ENCODE measurements around the gene COL24A1.
"Not testable (repeated sequence)": the region's sequence is repeated elsewhere in the genome, so short reads cannot be mapped to it uniquely, and the experiment has no call there.

The COL24A1 gene

GRCh38 chr1:85846706-85847105, 309.9 kb downstream of the COL24A1 start:
- no peak for TF ChIP-seq CTCF (IDR thresholded peaks at IDR 0.05; ENCODE audit: low read depth, low read length, missing control alignments)
- no peak for DNase-seq (ENCODE audit: low read depth)
- in situ Hi-C loops (cut with HindIII; ENCODE audit: low sequenced_read_pairs) = no loop called here
- no peak overlapping the region for H3K4me3 ChIP-seq (ENCODE audit: low read depth, low read length)

DNA sequence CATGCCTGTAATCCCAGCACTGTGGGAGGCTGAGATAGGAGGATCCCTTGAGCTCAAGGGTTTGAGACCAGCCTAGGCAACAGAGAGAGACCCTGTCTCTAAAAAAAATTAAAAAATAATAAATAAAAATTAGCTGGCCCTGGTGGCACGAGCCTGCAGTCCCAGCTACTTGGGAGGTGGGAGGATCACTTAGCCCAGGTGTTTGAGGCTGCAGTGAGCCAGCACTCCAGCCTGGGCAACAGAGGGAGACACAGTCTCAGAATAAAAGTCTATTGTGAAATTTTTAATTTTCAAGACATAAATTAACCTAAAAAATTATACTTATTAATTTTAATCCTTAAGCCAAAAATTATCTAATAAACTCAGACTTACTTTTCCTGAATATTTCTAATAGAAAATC, 317.1 kb downstream of the COL24A1 start:
- no peak for DNase-seq (ENCODE audit: low read depth)
- in situ Hi-C loops (cut with HindIII; ENCODE audit: low sequenced_read_pairs) = no loop called here
- H3K4me3 ChIP-seq (ENCODE audit: low read depth, low read length) = no peak overlapping the region
- TF ChIP-seq CTCF (IDR thresholded peaks at IDR 0.05; ENCODE audit: low read depth, low read length, missing control alignments) = no peak

DNA sequence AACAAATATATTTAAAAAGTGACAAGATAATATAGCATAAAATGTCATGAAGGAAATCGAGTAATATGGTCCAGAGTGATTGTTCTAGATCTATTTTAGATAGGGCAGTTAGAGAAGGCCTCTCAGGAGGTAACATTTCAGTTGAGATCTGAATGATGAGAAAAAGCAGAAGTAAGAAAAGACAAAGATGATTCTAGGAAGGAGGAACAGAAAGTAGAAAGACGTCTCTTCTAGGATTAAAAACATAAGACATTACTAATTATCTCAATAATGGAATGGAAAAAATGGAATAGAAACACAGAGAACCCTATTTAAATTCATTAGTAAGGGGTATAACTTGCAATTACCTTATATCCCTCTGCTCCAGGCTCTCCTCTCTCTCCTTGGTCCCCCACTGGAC, 318.3 kb downstream of the COL24A1 start:
- in situ Hi-C loops (cut with HindIII; ENCODE audit: low sequenced_read_pairs) = no loop called here
- no peak overlapping the region for H3K4me3 ChIP-seq (ENCODE audit: low read depth, low read length)
- no peak for DNase-seq (ENCODE audit: low read depth)
- TF ChIP-seq CTCF (IDR thresholded peaks at IDR 0.05; ENCODE audit: low read depth, low read length, missing control alignments) = no peak

- no peak overlapping the region for H3K4me3 ChIP-seq (ENCODE audit: low read depth, low read length)
- no peak for DNase-seq (ENCODE audit: low read depth)
- in situ Hi-C loops (cut with HindIII; ENCODE audit: low sequenced_read_pairs) = no loop called here
- no peak for TF ChIP-seq CTCF (IDR thresholded peaks at IDR 0.05; ENCODE audit: low read depth, low read length, missing control alignments)
Measured at GRCh38 chr1:85836736-85837135, 319.8 kb downstream of the COL24A1 start.

DNA sequence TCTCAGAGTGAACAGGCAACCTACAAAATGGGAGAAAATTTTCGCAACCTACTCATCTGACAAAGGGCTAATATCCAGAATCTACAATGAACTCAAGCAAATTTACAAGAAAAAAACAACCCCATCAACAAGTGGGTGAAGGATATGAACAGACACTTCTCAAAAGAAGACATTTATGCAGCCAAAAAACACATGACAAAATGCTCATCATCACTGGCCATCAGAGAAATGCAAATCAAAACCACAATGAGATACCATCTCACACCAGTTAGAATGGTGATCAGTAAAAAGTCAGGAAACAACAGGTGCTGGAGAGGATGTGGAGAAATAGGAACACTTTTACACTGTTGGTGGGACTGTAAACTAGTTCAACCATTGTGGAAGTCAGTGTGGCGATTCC, 323.4 kb downstream of the COL24A1 start:
- in situ Hi-C loops (cut with HindIII; ENCODE audit: low sequenced_read_pairs); H3K4me3 ChIP-seq (ENCODE audit: low read depth, low read length); DNase-seq (ENCODE audit: low read depth): not testable (repeated sequence)

DNA sequence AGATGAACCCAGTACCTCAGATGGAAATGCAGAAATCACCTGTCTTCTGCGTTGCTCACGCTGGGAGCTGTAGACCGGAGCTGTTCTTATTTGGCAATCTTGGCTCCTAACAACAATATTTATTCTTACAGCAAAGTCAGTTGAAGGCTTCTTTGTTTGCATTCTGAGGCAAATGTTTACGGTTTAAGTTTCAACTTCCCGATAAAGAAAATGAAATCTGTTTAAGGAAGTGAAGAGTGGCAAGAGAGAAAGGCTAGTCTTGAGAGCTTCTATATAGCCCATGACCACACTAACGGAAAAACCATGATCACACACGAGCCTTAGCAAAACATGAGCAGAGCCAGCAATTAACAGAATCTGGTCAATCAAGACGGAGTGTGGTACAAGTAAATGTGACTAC, 325.7 kb downstream of the COL24A1 start:
- no peak for TF ChIP-seq CTCF (IDR thresholded peaks at IDR 0.05; ENCODE audit: low read depth, low read length, missing control alignments)
- DNase-seq (ENCODE audit: low read depth) = no peak
- in situ Hi-C loops (cut with HindIII; ENCODE audit: low sequenced_read_pairs) = no loop called here
- no peak overlapping the region for H3K4me3 ChIP-seq (ENCODE audit: low read depth, low read length)

GRCh38 chr1:85824066-85824840, 332.3 kb downstream of the COL24A1 start:
- no peak for DNase-seq (ENCODE audit: low read depth)
- no peak for TF ChIP-seq CTCF (IDR thresholded peaks at IDR 0.05; ENCODE audit: low read depth, low read length, missing control alignments)
- in situ Hi-C loops (cut with HindIII; ENCODE audit: low sequenced_read_pairs) = no loop called here
- H3K4me3 ChIP-seq (ENCODE audit: low read depth, low read length) = no peak overlapping the region
